ENCODE results near the gene ALOX12B.
"Not testable (repeated sequence)": the region's sequence is repeated elsewhere in the genome, so short reads cannot be mapped to it uniquely, and the experiment has no call there.

ALOX12B gene

GRCh38 chr17:8081876-8082275 lies 5.6 kb downstream of the ALOX12B start:
- DNase-seq, result no peak

GRCh38 chr17:8080799-8081219 lies 6.7 kb downstream of the ALOX12B start:
- no peak for DNase-seq

GRCh38 chr17:8080208-8080798 lies 7.2 kb downstream of the ALOX12B start:
- DNase-seq, result no peak

- peak; percentile 77 for DNase-seq
Measured at GRCh38 chr17:8079291-8080207, 8.0 kb downstream of the ALOX12B start.

GRCh38 chr17:8077939-8078338 lies 9.6 kb downstream of the ALOX12B start:
- DNase-seq, result not testable (repeated sequence)

GRCh38 chr17:8076502-8077266 lies 10.8 kb downstream of the ALOX12B start:
- DNase-seq, result no peak

- DNase-seq, result no peak
Measured at GRCh38 chr17:8075574-8076342, 11.8 kb downstream of the ALOX12B start.

GRCh38 chr17:8075081-8075480 lies 12.4 kb downstream of the ALOX12B start:
- DNase-seq, result no peak

- DNase-seq, result no peak
Measured at GRCh38 chr17:8074554-8074953, 13.0 kb downstream of the ALOX12B start.

GRCh38 chr17:8073627-8074484 lies 13.7 kb downstream of the ALOX12B start:
- DNase-seq, result peak; percentile 83

GRCh38 chr17:8072729-8073461 lies 14.6 kb downstream of the ALOX12B start:
- DNase-seq, result no peak

GRCh38 chr17:8072341-8072728 lies 15.2 kb downstream of the ALOX12B start:
- DNase-seq, result no peak

- DNase-seq, result no peak
Measured at GRCh38 chr17:8071496-8071895, 16.0 kb downstream of the ALOX12B start.

- no peak for DNase-seq
Measured at GRCh38 chr17:8069587-8069860, 18.0 kb downstream of the ALOX12B start.

GRCh38 chr17:8068736-8069586 lies 18.6 kb downstream of the ALOX12B start:
- peak; percentile 77 for DNase-seq

GRCh38 chr17:8067806-8068205 lies 19.7 kb downstream of the ALOX12B start:
- peak; percentile 39 for DNase-seq

- no peak for DNase-seq
Measured at GRCh38 chr17:8066841-8067775, 20.4 kb downstream of the ALOX12B start.

- no peak for DNase-seq
Measured at GRCh38 chr17:8064561-8065019, 22.9 kb downstream of the ALOX12B start.

All from suppressor macrophage treated with lipopolysaccharide for 4 hours (primary cell).